ENCODE measurements around the gene TRIM8. TPM values are rescaled to one million over a fixed set of nuclear protein-coding genes. Genes with fewer than 3 reads are reported as not detected.

Gene TRIM8
- total and polyA plus RNA-seq, 5 experiments from 2014 or later = 27.5 to 67.3 (median 53.2) TPM

DNA sequence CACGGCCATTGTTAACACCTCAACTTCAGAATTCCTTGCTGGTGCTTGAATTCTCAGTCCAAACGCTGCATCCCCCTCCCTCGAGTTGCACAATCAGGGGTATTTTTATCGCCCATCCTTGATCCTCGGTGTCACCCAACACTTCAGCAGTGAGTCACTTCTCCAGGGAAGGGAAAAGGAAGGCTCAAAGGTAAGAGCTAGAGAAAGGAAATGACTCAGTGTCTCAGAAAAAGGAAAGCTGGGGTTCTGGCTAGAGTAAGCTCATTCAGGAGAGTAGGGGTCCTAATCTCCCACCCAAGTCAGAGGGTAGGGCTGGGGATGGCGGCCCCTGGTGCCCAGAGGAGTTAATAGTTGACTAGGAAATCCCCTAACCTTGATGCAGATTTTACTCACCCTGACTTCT lies 39.8 kb upstream of the TRIM8 start:
- DNase-seq (no peak), ATAC-seq (no peak)
- POLR2A ChIA-PET = interaction anchor here (0.7 kb wide), 1 partner anchor 38 kb away, joined by 3 read pairs; no protein-coding TSS in a partner anchor
- Mint-ChIP-seq H3K27me3 (no peaks in the 10 kb centered on the region), H3K27ac (no peak overlapping the region), H3K4me3 (no peak overlapping the region), H3K4me1 (peaks cover 0 to 2% (median 0%) of the 10 kb centered on the region in 4 donors), H3K36me3 (peaks cover 0 to 35% (median 22%) of the 10 kb centered on the region in 3 donors), H3K9me3 (no peaks in the 10 kb centered on the region)

DNA sequence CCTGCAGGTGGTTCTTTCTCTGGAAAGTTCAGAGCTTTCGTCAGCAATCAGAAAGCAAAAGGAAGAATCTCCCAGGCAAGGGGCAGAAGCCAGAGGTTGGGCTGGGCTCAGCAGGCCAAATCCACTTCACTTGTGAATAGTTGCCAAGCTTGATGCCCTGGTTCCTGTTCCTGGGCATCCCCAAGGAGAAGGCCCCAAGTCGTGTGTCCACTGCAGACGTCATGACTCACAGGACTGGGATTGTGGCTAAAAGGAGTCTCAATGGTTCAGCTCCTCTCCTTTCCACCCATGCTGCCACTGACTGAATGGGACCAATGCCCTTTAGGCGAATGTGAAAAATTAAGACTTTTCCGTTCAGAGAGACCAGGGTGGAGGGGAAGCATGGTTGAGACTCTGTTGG lies 38.6 kb upstream of the TRIM8 start:
- H3K27me3 Mint-ChIP-seq = no peaks in the 10 kb centered on the region
- no peaks in the 10 kb centered on the region for H3K9me3 Mint-ChIP-seq
- ATAC-seq = no peak
- H3K4me1 Mint-ChIP-seq = peaks cover 4 to 7% (median 5%) of the 10 kb centered on the region in 4 donors
- H3K36me3 Mint-ChIP-seq = peaks cover 0 to 29% (median 17%) of the 10 kb centered on the region in 3 donors
- no peak for DNase-seq
- H3K4me3 Mint-ChIP-seq = no peak overlapping the region
- peak overlapping the region in 1 of 10 donors; percentile 6 for H3K27ac Mint-ChIP-seq
- POLR2A ChIA-PET = no interaction called here

DNA sequence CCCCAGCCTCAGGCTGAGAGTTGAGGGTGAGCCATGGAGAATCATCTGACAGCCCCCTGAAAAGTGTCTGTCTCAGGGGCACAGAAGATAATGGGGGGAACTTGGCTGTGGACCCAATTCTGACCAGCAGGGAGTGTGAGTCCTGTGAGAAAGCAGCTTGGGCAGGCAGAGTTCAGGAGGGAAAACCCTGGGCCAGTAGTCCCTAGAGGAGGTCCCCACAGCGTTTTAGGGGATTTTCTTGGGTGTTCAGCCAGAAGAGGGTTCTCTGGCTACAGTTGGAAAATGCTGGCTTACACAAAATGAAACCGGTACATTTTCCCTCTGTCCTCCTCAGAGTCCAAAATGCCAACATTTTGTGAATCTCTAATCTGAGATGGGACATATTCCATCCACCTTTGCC lies 35.8 kb upstream of the TRIM8 start:
- peak overlapping the region in 6 of 10 donors; percentile 0 to 81 (median 12) for H3K27ac Mint-ChIP-seq
- no peaks in the 10 kb centered on the region for H3K9me3 Mint-ChIP-seq
- H3K4me1 Mint-ChIP-seq = peaks cover 12 to 35% (median 32%) of the 10 kb centered on the region in 4 donors
- H3K27me3 Mint-ChIP-seq = no peaks in the 10 kb centered on the region
- H3K4me3 Mint-ChIP-seq = no peak overlapping the region
- POLR2A ChIA-PET = no interaction called here
- H3K36me3 Mint-ChIP-seq = peaks cover 0 to 18% (median 7%) of the 10 kb centered on the region in 3 donors
- DNase-seq (no peak), ATAC-seq (no peak)

DNA sequence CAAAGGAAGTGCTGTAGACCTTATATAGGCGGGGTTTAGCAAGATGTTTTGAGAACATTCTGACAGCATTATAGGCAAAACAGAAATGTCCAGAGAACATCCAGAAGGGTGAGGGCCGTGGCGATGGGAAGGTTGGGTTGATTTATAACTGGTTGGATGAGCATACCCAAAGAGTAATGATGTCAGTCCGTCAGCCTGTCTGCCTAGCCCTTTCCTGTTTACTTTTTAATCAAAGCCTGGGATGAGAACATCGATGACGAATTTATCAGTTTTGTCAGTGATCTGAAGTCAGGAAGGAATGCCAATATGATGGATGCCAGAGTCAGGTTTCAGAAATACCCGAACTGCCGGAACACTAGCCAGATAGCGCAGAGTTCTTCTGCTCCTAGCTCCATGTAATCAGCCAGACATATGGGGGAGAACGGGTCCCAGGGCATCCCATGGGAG lies 33.8 kb upstream of the TRIM8 start:
- ATAC-seq (no peak), DNase-seq (no peak)
- POLR2A ChIA-PET = interaction anchor here (2.1 kb wide), 1 partner anchor 32 kb away, joined by 17 read pairs; no protein-coding TSS in a partner anchor
- H3K9me3 Mint-ChIP-seq = no peaks in the 10 kb centered on the region
- peak overlapping the region; percentile 61 to 100 (median 96) for H3K27ac Mint-ChIP-seq
- peaks cover 13 to 44% (median 35%) of the 10 kb centered on the region in 4 donors for H3K4me1 Mint-ChIP-seq
- no peaks in the 10 kb centered on the region for H3K27me3 Mint-ChIP-seq
- H3K4me3 Mint-ChIP-seq = peak overlapping the region in 1 of 10 donors; percentile 11
- H3K36me3 Mint-ChIP-seq = peaks cover 0 to 7% (median 3%) of the 10 kb centered on the region in 3 donors

DNA sequence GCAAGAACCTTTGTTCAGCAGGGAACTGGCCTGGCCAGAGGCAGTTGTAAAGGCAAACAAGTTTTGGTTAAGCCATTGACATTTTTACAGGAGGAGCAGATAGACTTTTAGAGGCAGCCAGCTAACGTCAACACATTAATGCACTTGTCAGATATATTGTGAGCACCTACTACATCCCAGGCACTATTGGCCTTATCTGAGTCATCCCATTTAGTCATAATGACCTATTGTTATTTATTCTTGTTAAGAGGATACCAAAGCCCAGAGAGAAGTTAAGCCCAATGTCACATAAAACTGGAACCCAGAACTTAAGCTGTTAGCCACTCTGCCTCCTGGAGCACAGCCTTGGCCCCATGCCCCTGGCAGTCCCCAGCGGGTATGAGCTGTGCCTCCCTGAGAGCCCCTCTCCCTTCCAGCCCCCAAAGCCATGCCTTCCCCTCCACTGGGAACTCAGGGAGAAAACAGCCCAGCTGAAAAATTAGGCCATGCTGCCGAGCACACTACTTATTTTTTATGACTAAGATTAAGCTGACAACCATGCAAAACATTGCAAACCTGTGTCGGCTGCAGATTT lies 32.7 kb upstream of the TRIM8 start:
- no peak for ATAC-seq
- H3K4me1 Mint-ChIP-seq = peaks cover 13 to 44% (median 35%) of the 10 kb centered on the region in 4 donors
- H3K27ac Mint-ChIP-seq = peak overlapping the region; percentile 61 to 100 (median 98)

DNA sequence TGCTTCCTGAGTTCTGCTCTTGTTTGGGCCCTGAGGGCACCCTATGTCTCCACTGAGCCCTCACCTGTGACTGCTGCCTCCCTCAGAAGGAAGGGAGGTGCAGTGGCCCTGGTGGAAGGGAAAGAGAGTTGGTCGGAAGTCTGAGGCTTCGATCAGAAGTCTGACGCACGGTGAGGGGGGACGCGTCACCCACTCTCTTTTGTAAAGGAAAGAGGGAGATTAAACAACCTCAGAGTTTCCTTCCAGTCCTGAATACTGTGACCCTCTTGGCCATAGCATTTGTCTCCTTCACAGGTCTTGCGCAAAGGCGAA lies 31.4 kb upstream of the TRIM8 start:
- peak overlapping the region; percentile 34 to 80 (median 71) for H3K4me3 Mint-ChIP-seq
- no peaks in the 10 kb centered on the region for H3K27me3 Mint-ChIP-seq
- POLR2A ChIA-PET = interaction anchor here (0.6 to 2.3 kb wide), 4 partner anchors 12 to 225 kb away, joined by 3 to 28 read pairs (median 3); partner anchors contain the start of gene TRIM8
- H3K27ac Mint-ChIP-seq = peak overlapping the region; percentile 86 to 100 (median 99)
- peaks cover 0 to 12% (median 11%) of the 10 kb centered on the region in 3 donors for H3K36me3 Mint-ChIP-seq
- ATAC-seq (peak; percentile 81 to 86), DNase-seq (peak in 9 of 10 donors; percentile 47 to 86 (median 74))
- H3K4me1 Mint-ChIP-seq = peaks cover 13 to 44% (median 37%) of the 10 kb centered on the region in 4 donors
- H3K9me3 Mint-ChIP-seq = no peaks in the 10 kb centered on the region

More for the DNA sequence above, 32.7 kb upstream of the TRIM8 start:
- H3K36me3 Mint-ChIP-seq = peaks cover 0 to 4% (median 3%) of the 10 kb centered on the region in 3 donors
- peak overlapping the region in 2 of 10 donors; percentile 27 to 51 for H3K4me3 Mint-ChIP-seq
- H3K27me3 Mint-ChIP-seq = no peaks in the 10 kb centered on the region
- POLR2A ChIA-PET = interaction anchor here (0.6 to 2.3 kb wide), 5 partner anchors 13 to 542 kb away, joined by 3 to 28 read pairs (median 3); partner anchors contain the start of gene TRIM8
- DNase-seq = no peak
- H3K9me3 Mint-ChIP-seq = no peaks in the 10 kb centered on the region

DNA sequence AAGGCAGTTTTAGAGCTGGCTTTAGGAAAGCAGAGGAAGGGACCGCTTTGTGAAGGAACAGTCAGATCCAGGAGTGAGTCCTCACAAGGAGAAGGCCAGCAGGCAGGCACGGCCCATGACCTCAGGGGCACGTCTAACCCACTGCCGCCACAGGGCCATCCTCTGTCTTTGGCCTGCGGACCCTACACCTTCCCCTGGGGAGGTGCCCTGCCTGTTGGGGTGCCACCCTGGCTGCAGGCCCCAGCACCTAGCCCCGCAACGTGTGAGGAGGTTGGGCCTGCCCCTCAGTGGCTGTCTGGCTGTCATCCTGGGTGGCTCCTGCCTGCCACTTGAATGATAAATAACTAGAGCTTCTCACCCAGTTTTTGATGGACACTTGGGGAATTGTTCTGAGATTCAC lies 31.0 kb upstream of the TRIM8 start:
- Mint-ChIP-seq H3K4me3 (peak overlapping the region; percentile 34 to 80 (median 71)), H3K36me3 (peaks cover 0 to 15% (median 11%) of the 10 kb centered on the region in 3 donors), H3K9me3 (no peaks in the 10 kb centered on the region), H3K27ac (peak overlapping the region; percentile 86 to 100 (median 99)), H3K27me3 (no peaks in the 10 kb centered on the region), H3K4me1 (peaks cover 13 to 44% (median 37%) of the 10 kb centered on the region in 4 donors)
- ATAC-seq (peak; percentile 43 to 56), DNase-seq (peak in 6 of 10 donors; percentile 9 to 70 (median 38))
- POLR2A ChIA-PET = interaction anchor here (0.6 to 1.3 kb wide), 3 partner anchors 24 to 44 kb away, joined by 3 to 6 read pairs (median 6); no protein-coding TSS in a partner anchor

DNA sequence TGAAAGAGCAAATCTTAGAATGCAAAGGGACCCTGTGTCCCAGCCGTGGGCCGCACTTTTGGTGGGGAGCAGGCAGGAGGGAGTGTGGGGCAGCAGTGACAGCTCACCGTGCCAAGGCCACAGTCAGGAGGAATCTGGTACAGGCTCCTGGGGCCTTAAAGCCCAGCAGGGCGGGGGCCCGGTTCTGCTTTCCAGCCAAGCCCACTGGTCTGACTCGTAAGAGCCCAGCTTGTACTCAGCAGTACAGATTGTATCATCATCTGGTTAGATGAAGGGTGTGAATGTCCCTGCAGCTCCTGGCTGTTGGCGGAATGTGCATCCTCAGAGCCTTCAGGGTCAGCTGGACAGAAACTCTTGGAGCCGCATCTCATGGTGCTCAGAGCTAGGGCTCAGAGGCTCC lies 30.5 kb upstream of the TRIM8 start:
- H3K27ac Mint-ChIP-seq = peak overlapping the region; percentile 26 to 100 (median 99)
- H3K27me3 Mint-ChIP-seq = no peaks in the 10 kb centered on the region
- ATAC-seq (no peak), DNase-seq (no peak)
- no peaks in the 10 kb centered on the region for H3K9me3 Mint-ChIP-seq
- peaks cover 0 to 19% (median 11%) of the 10 kb centered on the region in 3 donors for H3K36me3 Mint-ChIP-seq
- peak overlapping the region in 3 of 10 donors; percentile 28 to 75 (median 29) for H3K4me3 Mint-ChIP-seq
- peaks cover 13 to 46% (median 37%) of the 10 kb centered on the region in 4 donors for H3K4me1 Mint-ChIP-seq
- POLR2A ChIA-PET = interaction anchor here (0.6 to 1.3 kb wide), 4 partner anchors 16 to 44 kb away, joined by 3 to 6 read pairs (median 4); no protein-coding TSS in a partner anchor

DNA sequence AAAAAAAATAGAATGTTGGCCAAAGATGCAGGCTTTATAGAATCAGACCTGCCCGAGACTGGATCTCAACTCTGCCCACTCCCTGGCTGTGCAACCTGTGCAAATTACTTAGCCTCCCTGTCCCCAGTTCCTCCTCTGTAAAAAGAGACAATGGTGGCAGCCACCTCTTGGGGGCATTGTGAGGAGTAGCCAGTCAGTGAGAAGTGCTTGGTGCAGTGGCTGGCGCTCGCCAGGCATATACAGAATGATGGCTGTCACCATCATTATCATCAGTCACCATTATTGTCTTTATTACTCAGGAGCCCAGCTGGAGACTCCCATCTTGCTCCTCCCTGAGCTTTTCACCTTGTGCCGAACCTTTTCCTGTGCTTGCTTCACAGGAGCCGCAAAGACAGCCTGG lies 29.4 kb upstream of the TRIM8 start:
- Mint-ChIP-seq H3K4me1 (peaks cover 14 to 43% (median 37%) of the 10 kb centered on the region in 4 donors), H3K27ac (peak overlapping the region in 7 of 10 donors; percentile 9 to 78 (median 55)), H3K27me3 (no peaks in the 10 kb centered on the region), H3K4me3 (no peak overlapping the region), H3K9me3 (no peaks in the 10 kb centered on the region), H3K36me3 (peaks cover 0 to 25% (median 11%) of the 10 kb centered on the region in 3 donors)
- POLR2A ChIA-PET = no interaction called here
- no peak for DNase-seq
- ATAC-seq = no peak

DNA sequence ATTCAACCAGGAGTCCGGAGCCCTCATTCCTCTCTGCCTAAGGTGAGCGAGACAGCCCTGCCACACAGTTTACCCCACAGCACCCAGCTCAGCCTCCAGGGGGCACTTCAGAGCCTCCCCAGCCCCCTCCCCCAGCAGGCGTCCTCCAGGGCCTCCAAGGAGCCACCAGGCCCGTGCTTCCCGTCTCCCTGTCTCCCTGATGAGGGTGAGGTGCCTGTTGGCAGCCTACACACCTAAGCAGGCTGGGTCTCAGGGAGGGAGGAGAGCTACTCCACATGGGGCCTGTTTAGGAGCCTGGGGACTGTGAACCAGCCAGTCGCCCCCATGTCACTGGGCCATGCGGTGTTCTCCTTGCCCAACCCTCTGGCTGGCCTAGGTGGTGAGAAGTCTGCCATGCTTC lies 28.9 kb upstream of the TRIM8 start:
- Mint-ChIP-seq H3K4me3 (no peak overlapping the region), H3K27me3 (no peaks in the 10 kb centered on the region), H3K9me3 (no peaks in the 10 kb centered on the region), H3K36me3 (peaks cover 0 to 25% (median 11%) of the 10 kb centered on the region in 3 donors), H3K4me1 (peaks cover 14 to 42% (median 36%) of the 10 kb centered on the region in 4 donors), H3K27ac (peak overlapping the region in 7 of 10 donors; percentile 9 to 84 (median 71))
- DNase-seq (peak in 1 of 10 donors; percentile 17), ATAC-seq (no peak)
- POLR2A ChIA-PET = no interaction called here

DNA sequence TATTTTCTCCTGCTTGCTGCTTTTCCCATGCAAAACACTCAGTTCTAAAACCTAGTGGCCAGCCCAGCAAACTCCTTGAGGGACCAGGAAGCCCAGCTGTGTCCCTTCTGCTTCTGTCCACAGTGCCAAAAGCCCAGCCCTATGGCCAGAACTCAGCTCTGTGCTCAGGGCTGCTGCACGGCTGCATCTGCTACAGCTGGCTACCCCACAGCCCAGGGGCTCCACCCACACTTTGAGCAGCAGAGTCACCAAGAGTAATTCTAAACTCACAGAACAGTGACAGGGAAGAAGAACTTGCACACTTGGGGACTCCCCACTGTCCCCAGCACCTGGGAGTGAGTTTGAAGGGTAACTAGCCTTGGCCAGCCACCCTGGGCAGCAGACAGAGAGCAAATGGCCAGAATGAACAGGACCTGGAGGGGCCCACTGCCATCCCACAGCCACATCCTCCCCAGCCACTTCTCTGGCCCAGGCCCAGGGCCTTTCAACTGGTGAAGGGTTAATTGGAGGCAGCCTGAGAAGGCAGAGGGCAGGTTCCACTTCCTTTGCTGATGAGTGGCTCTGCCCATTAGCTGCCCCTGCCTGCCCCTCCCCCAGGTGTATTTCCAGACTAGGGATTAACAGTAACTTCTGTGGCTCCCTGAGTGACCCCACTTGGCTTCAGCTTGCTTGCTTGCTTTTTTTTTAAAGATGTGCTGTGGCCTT lies 28.1 kb upstream of the TRIM8 start:
- Mint-ChIP-seq H3K4me1 (peaks cover 7 to 33% (median 27%) of the 10 kb centered on the region in 4 donors), H3K36me3 (peaks cover 0 to 25% (median 11%) of the 10 kb centered on the region in 3 donors), H3K9me3 (no peaks in the 10 kb centered on the region), H3K27ac (peak overlapping the region in 2 of 10 donors; percentile 24 to 43), H3K4me3 (no peak overlapping the region), H3K27me3 (no peaks in the 10 kb centered on the region)
- ATAC-seq (no peak), DNase-seq (no peak)
- POLR2A ChIA-PET = interaction anchor here (2.4 kb wide), 1 partner anchor 28 kb away, joined by 8 read pairs; the partner anchor contains the start of gene TRIM8

DNA sequence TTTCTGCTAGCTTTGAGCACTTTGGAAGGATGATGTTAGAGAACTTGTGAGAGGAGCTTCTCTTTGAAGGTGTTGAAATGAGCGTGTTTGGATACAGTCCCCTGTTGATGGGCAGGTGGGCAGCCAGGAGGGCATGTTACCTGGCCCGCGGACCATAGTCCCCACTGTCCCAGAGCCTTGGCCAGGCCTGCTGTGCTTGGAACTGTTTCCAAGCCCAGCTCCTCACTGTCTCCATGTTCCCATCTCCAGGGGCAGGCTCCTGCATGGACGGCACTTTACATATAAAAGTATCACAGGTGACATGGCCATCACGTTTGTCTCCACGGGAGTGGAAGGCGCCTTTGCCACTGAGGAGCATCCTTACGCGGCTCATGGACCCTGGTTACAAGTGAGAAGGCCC lies 27.2 kb upstream of the TRIM8 start:
- Mint-ChIP-seq H3K27ac (peak overlapping the region in 4 of 10 donors; percentile 24 to 43 (median 34)), H3K4me1 (peaks cover 7 to 27% (median 19%) of the 10 kb centered on the region in 4 donors), H3K36me3 (peaks cover 0 to 25% (median 11%) of the 10 kb centered on the region in 3 donors), H3K27me3 (no peaks in the 10 kb centered on the region), H3K4me3 (no peak overlapping the region), H3K9me3 (no peaks in the 10 kb centered on the region)
- ATAC-seq (no peak), DNase-seq (no peak)
- POLR2A ChIA-PET = interaction anchor here (0.6 to 2.4 kb wide), 3 partner anchors 27 to 1299 kb away, joined by 4 to 8 read pairs (median 4); partner anchors contain the start of gene TRIM8
